Globus pallidus (tissue), 1 donor: ENCODE results near the gene KIRREL3.

Experiments used
- DNase-seq: peaks from one replicate; pipeline ENCODE4 v3.0.0-alpha.2; 2015; ENCODE audit warnings: low spot score

KIRREL3 gene

GRCh38 chr11:126507646-126508045 is 492.9 kb downstream of the KIRREL3 start:
- no peak for DNase-seq

- DNase-seq, result no peak
Observed at GRCh38 chr11:126506789-126507188, 493.8 kb downstream of the KIRREL3 start.

- no peak for DNase-seq
Observed at GRCh38 chr11:126502982-126503381, 497.6 kb downstream of the KIRREL3 start.

- DNase-seq, result no peak
Observed at GRCh38 chr11:126502159-126502558, 498.4 kb downstream of the KIRREL3 start.

- no peak for DNase-seq
Observed at GRCh38 chr11:126501641-126502040, 498.9 kb downstream of the KIRREL3 start.

- DNase-seq, result no peak
Observed at GRCh38 chr11:126500981-126501380, 499.6 kb downstream of the KIRREL3 start.

GRCh38 chr11:126499131-126499752 is 501.3 kb downstream of the KIRREL3 start:
- DNase-seq, result no peak

GRCh38 chr11:126498281-126498680 is 502.3 kb downstream of the KIRREL3 start:
- no peak for DNase-seq

GRCh38 chr11:126497581-126498122 is 502.9 kb downstream of the KIRREL3 start:
- DNase-seq, result no peak

- no peak for DNase-seq
Observed at GRCh38 chr11:126496576-126497337, 503.8 kb downstream of the KIRREL3 start.

- no peak for DNase-seq
Observed at GRCh38 chr11:126495281-126496220, 505.0 kb downstream of the KIRREL3 start.

GRCh38 chr11:126494831-126495230 is 505.7 kb downstream of the KIRREL3 start:
- DNase-seq, result no peak

GRCh38 chr11:126492331-126493082 is 508.1 kb downstream of the KIRREL3 start:
- no peak for DNase-seq

GRCh38 chr11:126491092-126491491 is 509.5 kb downstream of the KIRREL3 start:
- no peak for DNase-seq

- DNase-seq, result no peak
Observed at GRCh38 chr11:126489836-126490660, 510.5 kb downstream of the KIRREL3 start.

- no peak for DNase-seq
Observed at GRCh38 chr11:126488591-126489370, 511.8 kb downstream of the KIRREL3 start.

GRCh38 chr11:126487711-126488110 is 512.9 kb downstream of the KIRREL3 start:
- DNase-seq, result no peak

GRCh38 chr11:126485986-126486635 is 514.5 kb downstream of the KIRREL3 start:
- no peak for DNase-seq
